CD8-positive, alpha-beta memory T cell (primary cell): ENCODE measurements around the gene ST6GALNAC3. TPM values are rescaled to one million over a fixed set of nuclear protein-coding genes. Genes with fewer than 3 reads are reported as not detected.
"Not testable (repeated sequence)": the region's sequence is repeated elsewhere in the genome, so short reads cannot be mapped to it uniquely, and the experiment has no call there.

ENCODE experiments used
- CTCF ChIA-PET: fragments of 350-600 bp; sonication (Branson Sonifier 250); formaldehyde crosslinking; loops from one replicate; lab custom pipeline; 2021; ENCODE audit warnings: antibody characterized with exemption; lab: Charles Lee
- POLR2A ChIA-PET: fragments of 350-600 bp; sonication (Branson Sonifier 250); formaldehyde crosslinking; loops from one replicate; lab custom pipeline; 2021; ENCODE audit warnings: antibody characterized with exemption; lab: Charles Lee
- DNase-seq, 5 donors: peaks; one replicate each; pipeline versions ENCODE4 v3.0.0 to v3.0.0-alpha.2; 2020 to 2022; ENCODE audit warnings: mixed read lengths in 1 of 5
- H3K27ac ChIP-seq: one replicate; pipeline ENCODE4 v1.7.0; 2013; ENCODE audit warnings: low read depth, mild to moderate bottlenecking, low read length, moderate library complexity
- H3K27me3 ChIP-seq: 2 replicates; pipeline ENCODE4 v1.7.0; 2013; ENCODE audit warnings: low read length, mild to moderate bottlenecking; ENCODE audit not compliant: insufficient read depth, poor library complexity, severe bottlenecking
- H3K36me3 ChIP-seq: 2 replicates; pipeline ENCODE4 v1.7.0; 2013; ENCODE audit warnings: mild to moderate bottlenecking, low read length, moderate library complexity; ENCODE audit not compliant: insufficient read depth
- H3K4me1 ChIP-seq: 2 replicates; pipeline ENCODE4 v1.7.0; 2013; ENCODE audit warnings: mild to moderate bottlenecking, low read length, moderate library complexity; ENCODE audit not compliant: insufficient read depth
- H3K4me3 ChIP-seq: 2 replicates; pipeline ENCODE4 v1.7.0; 2013; ENCODE audit warnings: mild to moderate bottlenecking, low read length
- H3K9me3 ChIP-seq: 2 replicates; pipeline ENCODE4 v1.7.0; 2013; ENCODE audit warnings: mild to moderate bottlenecking, low read length
- H3K27ac Mint-ChIP-seq, 8 donors: one replicate each; pipeline ENCODE4 v1.8.0; 2020 to 2021; ENCODE audit warnings: mixed read lengths in 8 of 8, mild to moderate bottlenecking in 6 of 8, inconsistent platforms in 3 of 8, moderate library complexity in 3 of 8
- H3K27me3 Mint-ChIP-seq, 2 donors: one replicate each; pipeline ENCODE4 v1.8.0; 2020 to 2021; ENCODE audit warnings: mixed read lengths in 2 of 2, mild to moderate bottlenecking in 1 of 2, moderate library complexity in 1 of 2
- H3K36me3 Mint-ChIP-seq, 3 donors: one replicate each; pipeline ENCODE4 v1.8.0; 2020 to 2021; ENCODE audit warnings: mixed read lengths in 3 of 3, inconsistent platforms in 1 of 3, mild to moderate bottlenecking in 1 of 3
- H3K4me1 Mint-ChIP-seq, 3 donors: one replicate each; pipeline ENCODE4 v1.8.0; 2020 to 2021; ENCODE audit warnings: mixed read lengths in 3 of 3, inconsistent platforms in 1 of 3, mild to moderate bottlenecking in 1 of 3
- H3K4me3 Mint-ChIP-seq, 7 donors: one replicate each; pipeline ENCODE4 v1.8.0; 2020 to 2021; ENCODE audit warnings: mixed read lengths in 7 of 7, mild to moderate bottlenecking in 6 of 7, moderate library complexity in 4 of 7, inconsistent platforms in 2 of 7
- H3K9me3 Mint-ChIP-seq, 5 donors: one replicate each; pipeline ENCODE4 v1.8.0; 2020 to 2022; ENCODE audit warnings: mixed read lengths in 5 of 5, mild to moderate bottlenecking in 3 of 5, moderate library complexity in 2 of 5, inconsistent platforms in 1 of 5
- polyA plus RNA-seq: library from polyadenylated mRNA; unstranded; fragments of 300-500 nt; fragmentation: Illumina TruSeq; gene quantifications from one replicate; pipeline ENCODE4 v1.2.3, GENCODE V29; 2021
- total RNA-seq, 2 experiments: library from RNA; stranded (reverse); gene quantifications; one replicate each; pipeline ENCODE4 v1.2.3, GENCODE V29; 2021

ST6GALNAC3 gene
- total and polyA plus RNA-seq, 3 experiments from 2014 or later: 0.33 to 1.8 TPM; not detected in 1

GRCh38 chr1:76242587-76242986, 168.0 kb downstream of the ST6GALNAC3 start:
- H3K27me3 ChIP-seq, H3K27ac Mint-ChIP-seq, CTCF ChIA-PET, H3K4me1 ChIP-seq, H3K36me3 ChIP-seq, H3K27me3 Mint-ChIP-seq, POLR2A ChIA-PET, DNase-seq, H3K27ac ChIP-seq, H3K36me3 Mint-ChIP-seq, H3K4me1 Mint-ChIP-seq, H3K4me3 ChIP-seq, H3K9me3 ChIP-seq, H3K4me3 Mint-ChIP-seq: not testable (repeated sequence)
- H3K9me3 Mint-ChIP-seq: peaks cover 2 to 23% (median 12%) of the 10 kb centered on the region in 5 donors

- POLR2A ChIA-PET: no interaction called here
Measured at GRCh38 chr1:76247261-76247852, 172.8 kb downstream of the ST6GALNAC3 start.

GRCh38 chr1:76250271-76250670, 175.7 kb downstream of the ST6GALNAC3 start:
- no peak overlapping the region for H3K4me3 Mint-ChIP-seq
- no peaks in the 10 kb centered on the region for H3K9me3 ChIP-seq
- H3K27ac ChIP-seq: no peak overlapping the region
- H3K36me3 Mint-ChIP-seq: no peaks in the 10 kb centered on the region
- DNase-seq: no peak
- H3K4me1 ChIP-seq: peaks cover 7% of the 10 kb centered on the region
- no peaks in the 10 kb centered on the region for H3K36me3 ChIP-seq
- H3K4me3 ChIP-seq: no peak overlapping the region
- H3K4me1 Mint-ChIP-seq: peaks cover 0 to under 1% (median 0%) of the 10 kb centered on the region in 3 donors
- H3K27ac Mint-ChIP-seq: no peak overlapping the region
- H3K9me3 Mint-ChIP-seq: peaks cover 0 to 4% (median 3%) of the 10 kb centered on the region in 5 donors
- CTCF ChIA-PET: no interaction called here
- POLR2A ChIA-PET: no interaction called here
- no peaks in the 10 kb centered on the region for H3K27me3 ChIP-seq
- peaks cover 0 to 2% of the 10 kb centered on the region in 2 donors for H3K27me3 Mint-ChIP-seq

More at GRCh38 chr1:76247261-76247852, 172.8 kb downstream of the ST6GALNAC3 start:
- DNase-seq: no peak
- Histone ChIP-seq H3K27ac (no peak overlapping the region), H3K27me3 (no peaks in the 10 kb centered on the region), H3K9me3 (no peaks in the 10 kb centered on the region), H3K4me3 (no peak overlapping the region), H3K4me1 (no peaks in the 10 kb centered on the region), H3K36me3 (no peaks in the 10 kb centered on the region)
- Mint-ChIP-seq H3K27ac (no peak overlapping the region), H3K9me3 (peaks cover 2 to 23% (median 12%) of the 10 kb centered on the region in 5 donors), H3K36me3 (peaks cover 0 to 3% (median 0%) of the 10 kb centered on the region in 3 donors), H3K4me1 (no peaks in the 10 kb centered on the region), H3K4me3 (no peak overlapping the region), H3K27me3 (peaks cover 0 to 2% of the 10 kb centered on the region in 2 donors)
- CTCF ChIA-PET: no interaction called here

GRCh38 chr1:76252431-76252830, 177.9 kb downstream of the ST6GALNAC3 start:
- H3K4me1 ChIP-seq: peaks cover 16% of the 10 kb centered on the region
- H3K27ac ChIP-seq: no peak overlapping the region
- Mint-ChIP-seq H3K27me3 (no peaks in the 10 kb centered on the region), H3K4me1 (peaks cover 11 to 19% (median 15%) of the 10 kb centered on the region in 3 donors), H3K27ac (no peak overlapping the region), H3K9me3 (peaks cover 0 to 2% (median 0%) of the 10 kb centered on the region in 5 donors), H3K36me3 (no peaks in the 10 kb centered on the region), H3K4me3 (no peak overlapping the region)
- no peak overlapping the region for H3K4me3 ChIP-seq
- H3K9me3 ChIP-seq: no peaks in the 10 kb centered on the region
- no peaks in the 10 kb centered on the region for H3K27me3 ChIP-seq
- DNase-seq: no peak
- ChIA-PET CTCF (no interaction called here), POLR2A (no interaction called here)
- H3K36me3 ChIP-seq: no peaks in the 10 kb centered on the region

- no peak overlapping the region for H3K4me3 Mint-ChIP-seq
- H3K36me3 Mint-ChIP-seq: no peaks in the 10 kb centered on the region
- Histone ChIP-seq H3K4me3 (no peak overlapping the region), H3K27me3 (no peaks in the 10 kb centered on the region), H3K27ac (no peak overlapping the region), H3K36me3 (no peaks in the 10 kb centered on the region), H3K9me3 (no peaks in the 10 kb centered on the region), H3K4me1 (peaks cover 22% of the 10 kb centered on the region)
- H3K27me3 Mint-ChIP-seq: no peaks in the 10 kb centered on the region
- CTCF ChIA-PET: no interaction called here
- DNase-seq: no peak
- H3K4me1 Mint-ChIP-seq: peaks cover 13 to 30% (median 21%) of the 10 kb centered on the region in 3 donors
- POLR2A ChIA-PET: no interaction called here
- H3K27ac Mint-ChIP-seq: no peak overlapping the region
- H3K9me3 Mint-ChIP-seq: peaks cover 0 to 2% (median 0%) of the 10 kb centered on the region in 5 donors
Measured at GRCh38 chr1:76254104-76255030, 179.8 kb downstream of the ST6GALNAC3 start.

- Mint-ChIP-seq H3K36me3 (no peaks in the 10 kb centered on the region), H3K9me3 (peaks cover 0 to 3% (median 0%) of the 10 kb centered on the region in 5 donors), H3K27me3 (no peaks in the 10 kb centered on the region), H3K27ac (peak overlapping the region in 1 of 8 donors; percentile 3), H3K4me1 (peaks cover 23 to 47% (median 34%) of the 10 kb centered on the region in 3 donors), H3K4me3 (peak overlapping the region in 6 of 7 donors; percentile 5 to 35 (median 15))
- no peak for DNase-seq
- Histone ChIP-seq H3K4me3 (no peak overlapping the region), H3K4me1 (peaks cover 35% of the 10 kb centered on the region), H3K27me3 (no peaks in the 10 kb centered on the region), H3K9me3 (no peaks in the 10 kb centered on the region), H3K27ac (no peak overlapping the region), H3K36me3 (no peaks in the 10 kb centered on the region)
- ChIA-PET CTCF (no interaction called here), POLR2A (interaction anchor here (1.4 kb wide), 1 partner anchor 12 kb away, joined by 5 read pairs; no protein-coding TSS in a partner anchor)
Measured at GRCh38 chr1:76256289-76257223, 182.0 kb downstream of the ST6GALNAC3 start.

GRCh38 chr1:76257823-76258222, 183.3 kb downstream of the ST6GALNAC3 start:
- no peak for DNase-seq
- H3K27ac ChIP-seq: no peak overlapping the region
- peak overlapping the region in 1 of 7 donors; percentile 16 for H3K4me3 Mint-ChIP-seq
- peaks cover 0 to 2% (median 0%) of the 10 kb centered on the region in 5 donors for H3K9me3 Mint-ChIP-seq
- H3K4me1 Mint-ChIP-seq: peaks cover 23 to 47% (median 34%) of the 10 kb centered on the region in 3 donors
- no peaks in the 10 kb centered on the region for H3K27me3 ChIP-seq
- POLR2A ChIA-PET: interaction anchor here (1.4 kb wide), 1 partner anchor 11 kb away, joined by 5 read pairs; no protein-coding TSS in a partner anchor
- no peak overlapping the region for H3K27ac Mint-ChIP-seq
- no peaks in the 10 kb centered on the region for H3K9me3 ChIP-seq
- no peaks in the 10 kb centered on the region for H3K36me3 Mint-ChIP-seq
- H3K36me3 ChIP-seq: no peaks in the 10 kb centered on the region
- CTCF ChIA-PET: no interaction called here
- H3K4me1 ChIP-seq: peaks cover 35% of the 10 kb centered on the region
- no peak overlapping the region for H3K4me3 ChIP-seq
- H3K27me3 Mint-ChIP-seq: no peaks in the 10 kb centered on the region
